Skin of body (tissue), 2 donors: ENCODE data around the gene TIGD6. TPM values are rescaled to one million over a fixed set of nuclear protein-coding genes. Genes with fewer than 3 reads are reported as not detected.
"Not testable (repeated sequence)": the region's sequence is repeated elsewhere in the genome, so short reads cannot be mapped to it uniquely, and the experiment has no call there.

Experiments used
- DNase-seq: peaks from one replicate; lab custom pipeline; 2025; lab: John Stamatoyannopoulos, UW
- total RNA-seq: library from RNA; depleted of rRNA; stranded (reverse); fragments of >200 nt; gene quantifications from one replicate; pipeline ENCODE4 v1.2.3, GENCODE V29; 2014

The TIGD6 gene
- total RNA-seq, 1 donor from 2014 or later = 3.4 TPM

DNA sequence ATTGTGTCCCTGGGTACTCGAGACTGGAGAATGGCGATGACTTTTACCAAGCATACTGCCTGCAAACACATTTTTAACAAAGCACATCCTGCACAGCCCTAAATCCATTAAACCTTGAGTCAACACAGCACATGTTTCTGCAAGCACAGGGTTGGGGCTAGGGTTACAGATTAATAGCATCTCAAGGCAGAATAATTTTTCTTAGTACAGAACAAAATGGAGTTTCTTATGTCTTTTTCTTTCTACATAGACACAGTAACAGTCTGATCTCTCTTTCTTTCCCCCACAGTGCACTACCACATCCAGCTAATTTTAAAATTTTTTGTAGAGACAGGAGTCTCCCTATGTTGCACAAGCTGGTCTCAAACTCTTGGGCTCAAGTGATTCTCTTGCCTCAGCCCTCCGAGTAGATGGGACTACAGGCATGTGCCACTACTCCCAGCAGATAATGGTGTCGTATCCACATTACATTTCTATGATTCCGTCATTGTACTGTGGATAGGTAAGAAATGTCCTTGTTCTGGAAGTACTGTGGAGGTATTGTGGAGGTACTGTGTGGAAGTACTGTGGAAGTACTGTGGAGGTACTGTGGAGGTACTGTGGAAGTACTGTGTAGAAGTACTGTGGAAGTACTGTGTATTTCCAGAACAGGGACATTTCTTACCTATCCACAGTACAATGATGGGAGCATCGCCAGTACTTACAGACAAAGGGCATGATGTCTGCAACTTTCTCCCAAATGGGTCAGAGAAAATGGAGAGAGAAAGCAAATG, 57.1 kb downstream of the TIGD6 start:
- not testable (repeated sequence) for DNase-seq

Other genes starting within 250 kb of the TIGD6 start
- not detected for gene PDE6A, start 55.9 kb downstream of the TIGD6 start, total RNA-seq
- gene SLC26A2, start 39.9 kb downstream of the TIGD6 start, total RNA-seq = 17.6 TPM
- 26.9 TPM for gene HMGXB3, start 85 bp upstream of the TIGD6 start, total RNA-seq
- gene CSF1R, start 85.9 kb upstream of the TIGD6 start, total RNA-seq = 21.2 TPM
- gene PDGFRB, start 155.2 kb upstream of the TIGD6 start, total RNA-seq = 90.9 TPM
- 0.49 TPM for gene CDX1, start 166.1 kb upstream of the TIGD6 start, total RNA-seq
- not detected for gene SLC6A7, start 189.4 kb upstream of the TIGD6 start, total RNA-seq